Osteocyte (in vitro differentiated cells): Measurements from ENCODE around the gene WNK1. TPM values are rescaled to one million over a fixed set of nuclear protein-coding genes. Genes with fewer than 3 reads are reported as not detected.

Source experiments
- DNase-seq: peaks from one replicate; pipeline ENCODE4 v3.0.0; 2021; ENCODE audit warnings: mixed read lengths; ENCODE audit not compliant: unreplicated experiment; ENCODE audit errors: extremely low spot score
- H3K27ac Mint-ChIP-seq: one replicate; pipeline ENCODE4 v1.8.0; 2021; ENCODE audit warnings: mild to moderate bottlenecking, mixed read lengths; ENCODE audit not compliant: unreplicated experiment
- H3K27me3 Mint-ChIP-seq: one replicate; pipeline ENCODE4 v1.8.0; 2021; ENCODE audit warnings: mixed read lengths; ENCODE audit not compliant: unreplicated experiment
- H3K36me3 Mint-ChIP-seq: one replicate; pipeline ENCODE4 v1.8.0; 2021; ENCODE audit warnings: mixed read lengths; ENCODE audit not compliant: unreplicated experiment
- H3K4me1 Mint-ChIP-seq: one replicate; pipeline ENCODE4 v1.8.0; 2021; ENCODE audit warnings: mixed read lengths; ENCODE audit not compliant: unreplicated experiment
- H3K4me3 Mint-ChIP-seq: one replicate; pipeline ENCODE4 v1.8.0; 2021; ENCODE audit warnings: mild to moderate bottlenecking, moderate library complexity, mixed read lengths; ENCODE audit not compliant: unreplicated experiment
- H3K9me3 Mint-ChIP-seq: one replicate; pipeline ENCODE4 v1.8.0; 2021; ENCODE audit warnings: mixed read lengths; ENCODE audit not compliant: unreplicated experiment
- CTCF ChIP-seq: fragments of 200-600 bp; sonication (generic); IDR thresholded peaks from 2 replicates; pipeline ENCODE4 v1.5.0; 2021; ENCODE audit warnings: antibody characterized with exemption, mild to moderate bottlenecking, moderate library complexity
- total RNA-seq: library from RNA; stranded (reverse); gene quantifications from 2 replicates; pipeline ENCODE4 v1.2.1, GENCODE V29; 2021

WNK1 gene
- total RNA-seq, 1 donor from 2014 or later = 188 TPM

DNA sequence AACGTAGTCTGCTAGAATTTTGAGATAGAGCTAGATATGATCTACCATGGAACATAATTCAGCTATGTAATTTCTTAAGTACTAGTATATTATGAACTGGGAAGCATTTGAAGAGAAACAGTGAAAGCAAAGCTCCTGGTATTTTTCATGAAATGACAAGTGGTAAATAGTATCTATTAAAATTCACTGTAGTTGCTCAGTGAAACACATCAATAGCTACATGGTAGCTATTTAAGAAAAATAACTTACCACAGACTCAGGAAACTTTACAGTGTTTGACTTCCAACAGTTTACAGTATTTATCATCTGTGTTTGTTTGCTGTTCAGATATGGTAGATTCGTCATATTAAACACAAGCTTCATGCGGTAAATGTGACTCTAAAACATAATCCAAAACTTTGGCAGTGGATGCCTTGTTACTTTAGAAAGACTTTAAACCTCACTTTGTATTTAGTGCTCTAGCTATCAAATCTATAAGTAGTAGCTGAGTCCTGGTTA lies 25.2 kb downstream of the WNK1 start:
- Mint-ChIP-seq H3K27me3 (no peaks in the 10 kb centered on the region), H3K4me3 (no peak overlapping the region), H3K36me3 (no peaks in the 10 kb centered on the region), H3K27ac (no peak overlapping the region), H3K9me3 (no peaks in the 10 kb centered on the region), H3K4me1 (peaks cover 80% of the 10 kb centered on the region)
- DNase-seq = no peak
- no peak for TF ChIP-seq CTCF

GRCh38 chr12:778615-779014 lies 26.2 kb downstream of the WNK1 start:
- H3K36me3 Mint-ChIP-seq = no peaks in the 10 kb centered on the region
- no peaks in the 10 kb centered on the region for H3K9me3 Mint-ChIP-seq
- no peak overlapping the region for H3K4me3 Mint-ChIP-seq
- no peak overlapping the region for H3K27ac Mint-ChIP-seq
- no peak for TF ChIP-seq CTCF
- peaks cover 72% of the 10 kb centered on the region for H3K4me1 Mint-ChIP-seq
- no peaks in the 10 kb centered on the region for H3K27me3 Mint-ChIP-seq
- no peak for DNase-seq

DNA sequence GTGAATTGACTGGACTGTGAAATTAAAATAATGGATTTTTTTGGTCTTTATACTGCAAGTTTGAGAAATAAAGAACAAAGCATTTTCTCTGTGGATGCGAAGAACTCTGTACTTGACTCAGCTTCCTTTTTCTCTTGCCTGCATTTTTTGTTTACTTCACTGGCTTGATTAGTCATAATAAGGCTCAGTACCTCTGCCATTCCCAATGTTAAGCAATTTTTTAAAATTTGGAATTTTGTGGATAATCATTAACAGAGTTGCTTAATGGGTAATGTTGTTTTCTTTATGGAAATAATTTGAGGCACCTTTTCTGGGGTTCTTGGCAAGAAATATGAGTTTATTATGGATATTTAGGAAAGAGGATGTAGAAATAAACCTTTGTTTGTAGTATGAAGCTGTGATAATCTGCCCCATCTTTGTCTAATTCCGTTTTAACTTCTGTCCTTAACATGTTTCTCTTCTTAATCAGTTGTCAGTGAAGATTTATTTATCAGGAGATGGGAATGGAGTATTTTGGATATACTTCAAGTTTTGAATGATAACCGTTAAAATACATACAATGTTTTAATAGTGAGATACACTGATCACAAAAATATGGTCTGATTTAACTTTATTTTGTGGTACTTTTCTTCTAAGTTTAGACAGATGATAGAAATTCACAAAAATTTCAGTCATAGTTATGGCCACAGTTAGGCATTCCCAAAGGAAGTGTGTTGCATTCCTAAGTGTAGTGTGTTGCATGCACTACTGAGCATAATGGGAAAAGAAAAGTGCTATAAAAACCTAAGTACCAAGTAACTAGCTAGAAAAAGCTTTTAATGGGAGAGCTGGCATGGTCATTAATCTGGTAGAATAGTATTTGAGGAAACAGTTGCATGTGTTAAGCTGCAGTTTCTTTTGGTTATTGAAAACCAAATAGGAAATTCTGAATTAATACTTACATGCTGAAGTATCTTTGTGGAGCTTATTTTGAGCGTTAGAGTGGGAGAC lies 27.7 kb downstream of the WNK1 start:
- H3K27me3 Mint-ChIP-seq = no peaks in the 10 kb centered on the region
- peaks cover 64% of the 10 kb centered on the region for H3K4me1 Mint-ChIP-seq
- peak overlapping the region; percentile 30 for H3K4me3 Mint-ChIP-seq
- no peaks in the 10 kb centered on the region for H3K9me3 Mint-ChIP-seq
- no peak for DNase-seq
- no peak for TF ChIP-seq CTCF
- peak overlapping the region; percentile 83 for H3K27ac Mint-ChIP-seq
- H3K36me3 Mint-ChIP-seq = no peaks in the 10 kb centered on the region

DNA sequence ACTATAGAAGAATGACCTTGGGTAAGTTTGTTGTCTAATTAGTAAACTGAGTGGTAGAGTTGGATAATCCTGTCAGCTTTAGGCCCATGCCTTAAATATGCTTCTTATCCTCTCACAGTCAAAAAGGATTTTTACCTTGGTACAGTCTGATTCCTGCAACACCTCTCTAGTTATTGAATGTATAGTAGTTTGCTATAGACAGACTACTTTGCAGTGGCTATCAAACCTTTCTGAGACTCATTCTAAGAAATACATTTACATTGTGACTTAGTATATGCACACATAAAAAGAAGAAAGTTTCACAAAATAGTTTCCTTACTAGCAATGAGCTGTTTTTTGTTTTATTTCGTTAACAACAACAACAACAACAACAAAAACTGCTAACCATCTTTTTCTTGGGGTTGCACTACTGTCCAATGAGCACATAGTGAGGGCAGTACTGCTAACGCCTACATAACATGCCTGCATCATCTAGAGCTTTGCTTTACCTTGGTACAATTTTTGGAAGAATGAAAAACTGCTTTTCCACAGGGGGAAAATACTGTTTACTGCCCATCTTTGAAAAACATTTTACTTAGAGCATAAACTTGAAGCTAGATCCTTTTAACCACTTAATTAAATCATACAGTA lies 28.5 kb downstream of the WNK1 start:
- peaks cover 58% of the 10 kb centered on the region for H3K4me1 Mint-ChIP-seq
- H3K9me3 Mint-ChIP-seq = no peaks in the 10 kb centered on the region
- H3K27ac Mint-ChIP-seq = peak overlapping the region; percentile 83
- no peak overlapping the region for H3K4me3 Mint-ChIP-seq
- no peak for DNase-seq
- TF ChIP-seq CTCF = no peak
- H3K27me3 Mint-ChIP-seq = no peaks in the 10 kb centered on the region
- H3K36me3 Mint-ChIP-seq = no peaks in the 10 kb centered on the region

DNA sequence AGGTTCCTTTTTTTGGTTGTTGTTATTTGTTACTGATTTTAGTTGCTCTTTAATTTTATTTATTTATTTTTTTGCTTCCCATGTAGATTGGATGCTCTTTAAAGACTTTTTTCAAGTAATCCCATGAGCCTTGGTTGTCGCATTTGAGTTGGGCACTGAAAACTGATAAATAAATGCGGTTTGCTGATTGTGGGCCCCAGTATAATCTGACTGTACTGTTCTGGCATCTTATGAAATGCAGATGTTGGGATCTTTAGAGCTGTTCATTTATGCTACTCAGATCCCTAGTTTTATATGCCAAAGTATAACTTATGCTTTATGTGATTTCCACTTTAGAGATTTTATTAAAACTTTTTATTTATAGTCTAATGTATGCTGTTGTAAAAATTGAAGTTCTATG lies 33.3 kb downstream of the WNK1 start:
- H3K4me1 Mint-ChIP-seq = peaks cover 45% of the 10 kb centered on the region
- H3K4me3 Mint-ChIP-seq = no peak overlapping the region
- no peaks in the 10 kb centered on the region for H3K27me3 Mint-ChIP-seq
- H3K27ac Mint-ChIP-seq = no peak overlapping the region
- no peak for TF ChIP-seq CTCF
- no peaks in the 10 kb centered on the region for H3K9me3 Mint-ChIP-seq
- DNase-seq = no peak
- H3K36me3 Mint-ChIP-seq = no peaks in the 10 kb centered on the region
